Skeletal muscle satellite cell (primary cell): Measurements from ENCODE around the gene TEX14.

Experiments
- H3K27me3 ChIP-seq: 2 replicates; pipeline ENCODE4 v1.7.0; 2013; ENCODE audit warnings: low read length; ENCODE audit not compliant: control insufficient read depth, insufficient read depth
- H3K36me3 ChIP-seq: 2 replicates; pipeline ENCODE4 v1.7.0; 2013; ENCODE audit warnings: mild to moderate bottlenecking, control low read depth, low read length; ENCODE audit not compliant: insufficient read depth
- H3K4me1 ChIP-seq: 2 replicates; pipeline ENCODE4 v1.7.0; 2013; ENCODE audit warnings: low read length; ENCODE audit not compliant: control insufficient read depth, insufficient read depth
- H3K4me2 ChIP-seq: 2 replicates; pipeline ENCODE4 v1.7.0; 2013; ENCODE audit warnings: mild to moderate bottlenecking, low read length
- H3K4me3 ChIP-seq: 2 replicates; pipeline ENCODE4 v1.7.0; 2013; ENCODE audit warnings: low read length
- H3K9ac ChIP-seq: 2 replicates; pipeline ENCODE4 v1.7.0; 2013; ENCODE audit warnings: mild to moderate bottlenecking, low read depth, low read length, moderate library complexity
- H3K9me3 ChIP-seq: replicated peaks from 2 replicates; pipeline ENCODE4 v1.7.0; 2013; ENCODE audit warnings: mild to moderate bottlenecking, control low read depth, low read length

TEX14 gene

DNA sequence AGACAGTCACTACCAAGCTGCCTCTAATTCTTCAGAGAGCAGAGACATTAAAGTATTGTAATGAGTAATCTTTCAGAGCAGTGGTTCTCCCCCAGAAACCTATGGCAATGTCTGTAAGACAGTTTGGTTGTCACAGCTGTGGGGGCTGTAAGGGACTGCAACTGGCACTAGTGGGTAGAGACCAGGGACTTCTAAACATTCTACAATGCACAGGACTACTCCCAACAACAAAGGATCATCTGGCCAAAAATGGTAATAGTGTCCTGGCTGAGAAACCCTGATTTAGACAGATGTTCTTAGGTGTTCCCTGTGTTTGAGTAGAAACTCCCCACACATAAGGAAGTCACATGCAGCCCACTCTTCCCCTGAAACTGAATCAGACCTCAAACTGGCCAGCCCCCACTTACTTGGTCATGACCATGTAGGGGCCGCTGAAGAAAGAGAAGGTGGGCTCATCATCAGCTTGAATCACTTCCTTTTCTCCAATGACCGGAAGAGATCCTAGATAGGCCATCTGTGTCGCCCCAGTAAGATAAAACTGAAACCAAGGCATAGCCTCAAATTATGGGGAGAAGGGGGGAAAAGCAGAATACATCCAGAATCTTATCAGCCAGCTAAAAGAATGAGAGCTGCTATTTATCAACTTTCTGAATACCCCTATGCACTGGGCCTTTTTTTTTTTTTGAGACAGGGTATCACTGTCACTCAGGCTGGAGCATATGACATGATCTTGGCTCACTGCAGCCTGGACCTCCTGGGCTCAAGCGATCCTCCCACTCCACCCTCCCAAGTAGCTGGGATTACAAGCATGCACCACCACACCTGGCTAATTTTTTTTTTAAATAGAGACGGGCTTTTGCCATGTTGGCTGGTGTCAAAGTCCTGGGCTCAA is 75.8 kb downstream of the TEX14 start:
- no peaks in the 10 kb centered on the region for H3K9me3 ChIP-seq
- H3K4me3 ChIP-seq, result no peak overlapping the region
- no peaks in the 10 kb centered on the region for H3K4me1 ChIP-seq
- H3K4me2 ChIP-seq, result no peak overlapping the region
- H3K36me3 ChIP-seq, result no peaks in the 10 kb centered on the region
- no peak overlapping the region for H3K9ac ChIP-seq
- peaks cover 27% of the 10 kb centered on the region for H3K27me3 ChIP-seq

DNA sequence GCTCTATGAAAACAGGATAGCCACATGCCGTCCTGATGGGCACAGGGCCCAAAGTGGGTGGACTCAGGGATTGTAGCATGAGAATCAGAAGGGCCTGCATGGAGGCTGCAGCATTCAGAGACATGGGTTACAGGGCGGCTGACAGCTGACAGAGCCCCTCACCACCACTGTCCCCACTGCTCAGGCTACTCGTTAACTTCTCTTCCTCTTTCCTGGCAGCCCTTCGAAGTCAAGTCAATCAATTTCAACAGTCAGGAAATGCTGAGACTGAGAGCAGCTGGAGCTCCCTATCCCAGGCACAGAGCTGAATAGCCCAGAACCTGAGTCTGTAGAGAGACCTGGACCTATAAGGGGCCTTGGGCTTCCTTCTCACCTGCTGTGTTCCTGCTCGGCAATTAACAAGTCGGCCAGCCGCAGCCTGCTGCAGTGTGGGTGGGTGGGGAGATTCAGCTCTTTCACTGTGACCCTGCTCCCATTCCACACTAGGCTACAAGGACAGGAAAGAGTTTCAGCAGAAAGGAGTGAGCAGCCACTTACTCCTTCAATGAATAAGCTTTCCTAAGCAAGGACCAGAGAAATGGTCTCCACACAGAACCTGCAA is 76.9 kb downstream of the TEX14 start:
- no peak overlapping the region for H3K4me3 ChIP-seq
- H3K4me2 ChIP-seq, result no peak overlapping the region
- H3K27me3 ChIP-seq, result peaks cover 22% of the 10 kb centered on the region
- no peaks in the 10 kb centered on the region for H3K9me3 ChIP-seq
- no peaks in the 10 kb centered on the region for H3K36me3 ChIP-seq
- H3K9ac ChIP-seq, result no peak overlapping the region
- no peaks in the 10 kb centered on the region for H3K4me1 ChIP-seq

DNA sequence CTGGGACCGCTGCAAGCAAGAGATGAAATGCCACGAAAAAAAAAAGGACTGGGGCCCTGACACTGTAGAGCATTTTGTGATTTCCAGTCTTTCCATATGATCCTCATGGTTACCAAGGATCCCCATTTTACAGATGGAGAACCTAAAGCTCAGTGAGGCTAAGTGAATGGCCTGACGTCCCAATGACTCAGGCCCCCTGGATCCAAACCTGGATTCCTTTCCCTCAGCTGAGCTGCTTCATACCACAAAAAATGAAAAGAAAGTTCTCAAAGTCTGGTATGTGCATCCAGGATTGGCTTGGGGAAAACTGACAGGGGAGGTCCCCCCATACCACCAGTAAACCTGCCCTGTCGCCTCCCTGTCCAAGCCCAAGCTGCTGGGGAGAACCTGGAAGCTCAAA is 80.5 kb downstream of the TEX14 start:
- H3K36me3 ChIP-seq, result no peaks in the 10 kb centered on the region
- no peak overlapping the region for H3K4me2 ChIP-seq
- peaks cover 10% of the 10 kb centered on the region for H3K27me3 ChIP-seq
- no peak overlapping the region for H3K9ac ChIP-seq
- H3K4me1 ChIP-seq, result no peaks in the 10 kb centered on the region
- no peak overlapping the region for H3K4me3 ChIP-seq
- H3K9me3 ChIP-seq, result no peaks in the 10 kb centered on the region

DNA sequence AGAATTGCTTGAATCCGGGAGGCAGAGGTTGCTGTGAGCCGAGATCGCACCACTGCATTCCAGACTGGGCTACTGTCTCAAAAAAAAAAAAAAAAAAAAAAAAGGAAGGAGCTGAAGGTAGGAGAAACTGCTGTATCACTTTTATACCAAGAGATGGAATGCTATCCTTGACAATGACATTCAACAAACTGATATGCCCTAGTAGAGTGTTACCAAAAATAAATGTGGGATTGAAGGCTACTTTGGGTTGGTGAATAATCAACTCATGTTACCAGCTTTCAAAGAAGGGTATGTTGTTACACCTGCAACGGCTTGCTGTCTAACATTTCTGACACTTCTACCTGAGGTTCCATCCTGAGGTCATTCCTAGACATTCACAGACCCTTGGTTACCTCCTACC is 84.9 kb downstream of the TEX14 start:
- H3K9me3 ChIP-seq, result no peaks in the 10 kb centered on the region
- no peak overlapping the region for H3K4me2 ChIP-seq
- H3K4me1 ChIP-seq, result no peaks in the 10 kb centered on the region
- H3K9ac ChIP-seq, result no peak overlapping the region
- no peaks in the 10 kb centered on the region for H3K36me3 ChIP-seq
- peaks cover 3% of the 10 kb centered on the region for H3K27me3 ChIP-seq
- no peak overlapping the region for H3K4me3 ChIP-seq

DNA sequence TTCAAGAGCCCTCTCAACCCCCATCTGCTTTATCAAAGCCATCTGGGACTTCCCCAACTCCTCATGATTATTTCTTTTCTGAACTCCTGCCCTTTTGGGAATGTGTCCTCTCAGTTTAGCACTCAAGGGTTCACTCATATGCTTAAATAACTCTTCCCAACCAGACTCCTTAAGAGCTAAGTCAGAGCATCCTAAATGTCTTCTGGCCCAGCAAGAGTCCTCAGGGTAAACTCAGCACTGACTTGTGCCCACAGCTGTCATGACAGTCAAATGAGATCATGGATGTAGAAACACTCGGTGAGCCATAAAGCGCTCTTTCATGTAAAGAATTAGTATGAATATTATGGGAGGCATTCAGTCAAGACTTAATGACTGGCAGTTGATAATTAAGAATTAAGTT is 85.9 kb downstream of the TEX14 start:
- Histone ChIP-seq H3K4me3 (no peak overlapping the region), H3K9ac (no peak overlapping the region)

DNA sequence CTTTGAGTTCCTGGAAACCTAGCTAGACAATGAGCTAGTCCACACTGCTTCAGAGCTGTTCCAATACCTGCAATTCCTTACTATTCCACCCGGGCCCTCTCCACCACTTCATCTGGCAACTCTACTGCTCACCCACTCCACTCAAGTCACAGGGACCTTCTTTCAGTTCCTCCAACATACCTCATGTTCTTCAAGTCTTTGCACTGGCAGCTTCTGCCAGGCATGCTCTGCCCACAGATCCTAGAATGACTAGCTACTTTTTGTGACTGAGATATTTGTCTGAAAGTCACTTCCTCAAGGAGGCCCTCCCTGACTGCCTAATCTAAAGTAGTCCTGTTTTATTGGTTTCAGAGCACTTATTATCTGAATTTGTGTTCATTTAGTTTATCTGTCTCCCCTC is 86.4 kb downstream of the TEX14 start:
- no peaks in the 10 kb centered on the region for H3K27me3 ChIP-seq
- H3K4me3 ChIP-seq, result no peak overlapping the region
- H3K36me3 ChIP-seq, result no peaks in the 10 kb centered on the region
- no peak overlapping the region for H3K9ac ChIP-seq
- H3K4me2 ChIP-seq, result no peak overlapping the region
- H3K4me1 ChIP-seq, result no peaks in the 10 kb centered on the region
- H3K9me3 ChIP-seq, result no peaks in the 10 kb centered on the region

More for the DNA sequence above, 85.9 kb downstream of the TEX14 start:
- no peaks in the 10 kb centered on the region for H3K27me3 ChIP-seq
- no peaks in the 10 kb centered on the region for H3K36me3 ChIP-seq
- H3K9me3 ChIP-seq, result no peaks in the 10 kb centered on the region
- H3K4me2 ChIP-seq, result no peak overlapping the region
- H3K4me1 ChIP-seq, result no peaks in the 10 kb centered on the region

DNA sequence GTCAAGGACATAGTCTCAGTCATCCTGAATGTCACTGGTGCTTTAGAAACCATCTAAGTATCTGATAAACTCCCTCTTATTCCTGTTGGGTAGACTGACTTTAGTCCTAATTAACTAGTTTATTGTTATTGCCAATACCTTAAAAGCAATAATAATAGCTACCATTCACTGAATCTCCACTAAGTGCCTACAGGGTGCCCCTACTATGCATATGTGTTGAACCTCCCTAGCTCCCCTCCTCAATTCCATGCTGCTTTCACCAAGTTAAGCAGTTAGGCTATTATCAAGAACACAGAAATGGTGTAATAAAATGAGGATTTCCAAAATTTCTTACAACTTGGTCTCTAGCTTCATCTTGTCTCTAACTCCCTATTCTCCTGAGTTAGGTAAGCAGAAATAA is 89.9 kb downstream of the TEX14 start:
- Histone ChIP-seq H3K9me3 (no peaks in the 10 kb centered on the region), H3K36me3 (no peaks in the 10 kb centered on the region), H3K9ac (no peak overlapping the region), H3K4me2 (no peak overlapping the region), H3K4me3 (no peak overlapping the region), H3K4me1 (no peaks in the 10 kb centered on the region), H3K27me3 (no peaks in the 10 kb centered on the region)

DNA sequence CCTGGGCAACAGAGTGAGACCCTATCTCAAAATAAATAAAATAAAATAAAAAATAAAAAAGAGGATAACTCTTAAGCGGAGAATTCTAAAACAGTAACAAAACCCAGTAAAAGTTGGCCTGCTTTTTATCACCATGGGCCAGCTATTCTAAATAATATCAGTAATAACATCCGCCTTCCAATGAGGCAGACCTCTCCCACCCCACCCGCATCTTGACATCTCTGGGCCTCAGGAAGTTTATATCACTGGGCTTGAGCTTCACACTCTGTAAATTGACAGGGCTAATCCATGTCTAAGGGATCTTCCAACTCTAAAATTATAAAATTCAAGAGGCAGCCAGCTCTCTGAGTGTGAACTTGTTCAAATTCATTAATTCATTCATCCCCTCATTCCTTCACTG is 94.5 kb downstream of the TEX14 start:
- no peaks in the 10 kb centered on the region for H3K9me3 ChIP-seq
- no peaks in the 10 kb centered on the region for H3K27me3 ChIP-seq
- H3K4me3 ChIP-seq, result no peak overlapping the region
- no peaks in the 10 kb centered on the region for H3K36me3 ChIP-seq
- H3K4me2 ChIP-seq, result no peak overlapping the region
- no peak overlapping the region for H3K9ac ChIP-seq
- H3K4me1 ChIP-seq, result no peaks in the 10 kb centered on the region

DNA sequence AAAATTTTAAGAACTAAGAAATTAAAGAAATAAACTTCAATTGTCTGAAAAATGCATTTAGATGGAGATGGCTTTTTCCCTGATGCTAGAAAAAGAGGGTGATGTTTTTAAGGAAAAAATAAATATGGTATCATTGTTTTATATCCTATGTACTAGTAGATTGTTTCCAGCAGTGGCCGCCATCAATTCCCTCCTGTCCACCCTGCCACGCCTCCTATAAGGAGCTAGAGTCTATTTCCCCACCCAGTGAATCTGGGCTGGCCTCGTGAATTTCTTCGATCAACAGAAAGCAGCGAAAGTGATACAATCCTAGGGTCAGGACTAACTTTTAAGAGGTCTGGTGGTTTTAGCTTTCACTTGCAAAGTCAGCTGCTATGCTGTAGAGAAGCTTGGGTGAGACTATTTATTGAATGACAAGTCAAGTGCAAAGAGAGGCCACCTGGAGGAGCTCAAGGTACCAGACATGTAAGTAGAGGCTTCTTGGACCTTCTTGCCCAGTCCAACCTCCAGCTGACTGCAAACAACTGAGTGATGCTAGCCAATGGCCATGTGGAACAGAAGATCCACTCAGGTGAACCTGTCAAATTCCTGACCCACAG is 96.6 kb downstream of the TEX14 start:
- no peaks in the 10 kb centered on the region for H3K4me1 ChIP-seq
- H3K27me3 ChIP-seq, result no peaks in the 10 kb centered on the region
- no peak overlapping the region for H3K9ac ChIP-seq
- no peaks in the 10 kb centered on the region for H3K9me3 ChIP-seq
- H3K4me3 ChIP-seq, result no peak overlapping the region
- H3K36me3 ChIP-seq, result no peaks in the 10 kb centered on the region
- no peak overlapping the region for H3K4me2 ChIP-seq

DNA sequence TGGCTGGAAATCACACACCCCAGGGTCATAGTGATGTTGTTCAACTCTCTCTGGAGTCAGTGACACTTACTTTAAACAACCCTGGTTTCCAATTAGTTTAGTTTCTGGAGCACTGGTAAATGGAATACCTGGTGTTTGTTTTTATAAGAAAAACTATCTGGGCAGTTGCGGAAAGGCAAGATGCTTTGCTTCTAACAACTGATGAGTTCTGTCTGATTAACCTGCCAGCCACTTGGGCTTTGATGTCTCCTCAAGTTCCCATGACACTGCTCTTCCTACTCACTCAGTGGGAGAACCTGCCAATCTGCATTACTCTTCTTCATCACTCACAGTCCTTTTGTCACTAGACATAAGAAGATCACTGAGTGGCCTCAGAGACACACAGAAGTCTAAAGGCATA is 98.7 kb downstream of the TEX14 start:
- H3K27me3 ChIP-seq, result no peaks in the 10 kb centered on the region
- no peak overlapping the region for H3K4me2 ChIP-seq
- no peaks in the 10 kb centered on the region for H3K36me3 ChIP-seq
- no peaks in the 10 kb centered on the region for H3K9me3 ChIP-seq
- no peak overlapping the region for H3K4me3 ChIP-seq
- H3K9ac ChIP-seq, result no peak overlapping the region
- H3K4me1 ChIP-seq, result no peaks in the 10 kb centered on the region

DNA sequence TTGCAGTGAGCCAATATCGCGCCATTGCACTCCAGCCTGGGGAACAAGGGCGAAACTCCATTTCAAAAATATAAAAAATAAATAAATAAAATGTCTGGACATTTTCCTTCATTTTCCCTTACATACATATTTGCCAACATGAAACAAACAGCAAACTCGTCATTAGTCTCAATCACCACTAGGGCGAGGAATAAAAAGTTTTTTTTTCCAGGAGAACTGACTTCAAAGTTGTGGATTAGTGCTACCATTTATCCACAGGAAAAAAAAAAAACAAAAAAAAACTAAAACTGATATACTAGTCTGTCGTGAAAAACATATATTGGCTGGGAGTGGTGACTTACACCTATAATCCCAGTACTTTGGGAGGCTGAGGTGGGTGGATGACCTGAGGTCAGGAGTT is 100.4 kb downstream of the TEX14 start:
- Histone ChIP-seq H3K9me3 (no peaks in the 10 kb centered on the region), H3K9ac (no peak overlapping the region), H3K36me3 (no peaks in the 10 kb centered on the region), H3K27me3 (no peaks in the 10 kb centered on the region), H3K4me3 (no peak overlapping the region), H3K4me2 (no peak overlapping the region), H3K4me1 (no peaks in the 10 kb centered on the region)
